Progenitor cell of endocrine pancreas (in vitro differentiated cells): ENCODE results near the gene TECPR2. TPM values are rescaled to one million over a fixed set of nuclear protein-coding genes. Genes with fewer than 3 reads are reported as not detected.
A peak's percentile ranks its signal among the peaks of the same experiment; 100 is the strongest.

ENCODE experiments used
- DNase-seq: peaks from one replicate; pipeline ENCODE4 v3.0.0; 2021; ENCODE audit warnings: low spot score; ENCODE audit not compliant: unreplicated experiment
- H3K27ac Mint-ChIP-seq: 2 replicates; pipeline ENCODE4 v1.8.0; 2021; ENCODE audit warnings: mild to moderate bottlenecking, moderate library complexity, mixed read lengths
- H3K27me3 Mint-ChIP-seq: 2 replicates; pipeline ENCODE4 v1.8.0; 2021; ENCODE audit warnings: mixed read lengths
- H3K36me3 Mint-ChIP-seq: 2 replicates; pipeline ENCODE4 v1.8.0; 2022; ENCODE audit warnings: mixed read lengths; ENCODE audit not compliant: insufficient read depth
- H3K4me1 Mint-ChIP-seq: 2 replicates; pipeline ENCODE4 v1.8.0; 2021; ENCODE audit warnings: low read depth, mixed read lengths
- H3K4me3 Mint-ChIP-seq: 2 replicates; pipeline ENCODE4 v1.8.0; 2021; ENCODE audit warnings: low read depth, mild to moderate bottlenecking, moderate library complexity, mixed read lengths
- H3K9me3 Mint-ChIP-seq: 2 replicates; pipeline ENCODE4 v1.8.0; 2021; ENCODE audit warnings: low read depth, mixed read lengths
- CTCF ChIP-seq: fragments of 200-600 bp; sonication (generic); IDR thresholded peaks from one replicate; pipeline ENCODE4 v1.5.0; 2021; ENCODE audit warnings: antibody characterized with exemption, mild to moderate bottlenecking; ENCODE audit not compliant: unreplicated experiment
- total RNA-seq: library from RNA; stranded (reverse); gene quantifications from 2 replicates; pipeline ENCODE4 v1.2.1, GENCODE V29; 2021

TECPR2 gene
- total RNA-seq, 1 donor from 2014 or later = 34.2 TPM

- no peaks in the 10 kb centered on the region for H3K27me3 Mint-ChIP-seq
- TF ChIP-seq CTCF = no peak
- no peaks in the 10 kb centered on the region for H3K9me3 Mint-ChIP-seq
- H3K4me3 Mint-ChIP-seq = no peak overlapping the region
- peaks cover 4% of the 10 kb centered on the region for H3K4me1 Mint-ChIP-seq
- DNase-seq = no peak
- H3K27ac Mint-ChIP-seq = no peak overlapping the region
- H3K36me3 Mint-ChIP-seq = peaks cover 23% of the 10 kb centered on the region
Measured at GRCh38 chr14:102461490-102462338, 99.0 kb downstream of the TECPR2 start.

GRCh38 chr14:102462391-102462790 lies 99.7 kb downstream of the TECPR2 start:
- Mint-ChIP-seq H3K27ac (no peak overlapping the region), H3K4me3 (no peak overlapping the region), H3K9me3 (no peaks in the 10 kb centered on the region), H3K27me3 (no peaks in the 10 kb centered on the region), H3K4me1 (peaks cover 4% of the 10 kb centered on the region), H3K36me3 (peaks cover 27% of the 10 kb centered on the region)
- DNase-seq = no peak
- no peak for TF ChIP-seq CTCF

GRCh38 chr14:102464006-102464405 lies 101.3 kb downstream of the TECPR2 start:
- Mint-ChIP-seq H3K27ac (no peak overlapping the region), H3K27me3 (no peaks in the 10 kb centered on the region), H3K4me3 (no peak overlapping the region), H3K4me1 (peaks cover 9% of the 10 kb centered on the region), H3K36me3 (peaks cover 37% of the 10 kb centered on the region), H3K9me3 (peaks cover 2% of the 10 kb centered on the region)
- no peak for DNase-seq
- TF ChIP-seq CTCF = no peak

- peaks cover 8% of the 10 kb centered on the region for H3K9me3 Mint-ChIP-seq
- no peak for TF ChIP-seq CTCF
- peak overlapping the region; percentile 23 for H3K27ac Mint-ChIP-seq
- no peak for DNase-seq
- H3K27me3 Mint-ChIP-seq = no peaks in the 10 kb centered on the region
- H3K4me3 Mint-ChIP-seq = no peak overlapping the region
- H3K4me1 Mint-ChIP-seq = peaks cover 17% of the 10 kb centered on the region
- peaks cover 43% of the 10 kb centered on the region for H3K36me3 Mint-ChIP-seq
Measured at GRCh38 chr14:102464846-102465341, 102.2 kb downstream of the TECPR2 start.

GRCh38 chr14:102469261-102469660 lies 106.5 kb downstream of the TECPR2 start:
- peaks cover 19% of the 10 kb centered on the region for H3K4me1 Mint-ChIP-seq
- H3K4me3 Mint-ChIP-seq = no peak overlapping the region
- H3K27ac Mint-ChIP-seq = peak overlapping the region; percentile 94

More at GRCh38 chr14:102469261-102469660, 106.5 kb downstream of the TECPR2 start:
- H3K36me3 Mint-ChIP-seq = peaks cover 34% of the 10 kb centered on the region
- peaks cover 9% of the 10 kb centered on the region for H3K9me3 Mint-ChIP-seq
- no peak for TF ChIP-seq CTCF
- H3K27me3 Mint-ChIP-seq = no peaks in the 10 kb centered on the region
- no peak for DNase-seq
